Subcutaneous abdominal adipose tissue (tissue), 5 donors: ENCODE results near the gene RIC3.

Source experiments
- H3K27ac ChIP-seq: one replicate; pipeline ENCODE4 v1.7.0; 2013; ENCODE audit warnings: low read depth, mild to moderate bottlenecking, inconsistent platforms, low read length, moderate library complexity
- H3K27me3 ChIP-seq, 5 donors: one replicate each; pipeline ENCODE4 v1.7.0; 2013; ENCODE audit warnings: low read length in 5 of 5, inconsistent platforms in 1 of 5; ENCODE audit not compliant: control insufficient read depth in 5 of 5, insufficient read depth in 4 of 5
- H3K36me3 ChIP-seq, 5 donors: one replicate each; pipeline ENCODE4 v1.7.0; 2013; ENCODE audit warnings: low read length in 5 of 5; ENCODE audit not compliant: control insufficient read depth in 5 of 5, insufficient read depth in 5 of 5
- H3K4me1 ChIP-seq, 5 donors: one replicate each; pipeline ENCODE4 v1.7.0; 2013; ENCODE audit warnings: low read length in 5 of 5, mild to moderate bottlenecking in 3 of 5, moderate library complexity in 1 of 5; ENCODE audit not compliant: control insufficient read depth in 5 of 5, insufficient read depth in 5 of 5
- H3K4me3 ChIP-seq, 5 donors: one replicate each; pipeline ENCODE4 v1.7.0; 2013; ENCODE audit warnings: low read length in 5 of 5, low read depth in 1 of 5
- H3K9ac ChIP-seq, 5 donors: one replicate each; pipeline ENCODE4 v1.7.0; 2013; ENCODE audit warnings: low read length in 5 of 5, mild to moderate bottlenecking in 4 of 5, moderate library complexity in 3 of 5
- H3K9me3 ChIP-seq, 5 donors: one replicate each; pipeline ENCODE4 v1.7.0; 2013; ENCODE audit warnings: low read length in 5 of 5; ENCODE audit not compliant: control insufficient read depth in 5 of 5
- donor health status: healthy.
- donor health status: healthy.
- donor health status: healthy.
- donor health status: healthy.
- donor health status: healthy.

RIC3 gene

DNA sequence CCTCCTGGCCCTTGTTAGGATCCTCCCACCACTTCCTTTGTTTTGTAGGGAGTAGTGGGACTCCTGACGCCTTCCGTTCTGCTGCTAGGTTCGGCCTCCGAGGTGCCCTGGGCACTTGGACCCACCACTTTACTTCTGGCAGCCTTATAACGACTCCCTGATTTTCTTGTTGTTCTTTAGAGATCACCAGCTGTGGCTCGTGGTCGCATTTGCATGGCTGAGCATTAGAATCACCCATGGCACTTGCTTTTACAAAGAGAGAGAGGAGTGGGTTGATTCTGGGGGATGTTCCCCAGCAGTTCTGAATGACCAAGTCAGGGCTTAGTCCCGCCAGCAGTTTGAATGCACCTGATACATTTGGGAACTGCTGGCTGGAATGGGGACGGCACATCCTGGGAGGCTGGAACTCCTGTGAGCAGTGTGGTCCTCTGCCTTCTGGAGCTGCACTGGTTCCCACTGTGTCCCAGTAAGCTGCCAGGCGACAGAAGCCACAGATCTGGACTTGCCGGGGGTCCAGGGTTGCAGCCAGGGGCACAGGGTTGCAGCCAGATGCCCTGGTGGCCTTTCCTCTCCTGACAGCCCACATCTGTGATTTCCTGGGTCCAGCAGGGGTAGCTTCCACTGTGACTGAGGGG is 83.7 kb downstream of the RIC3 start:
- no peak overlapping the region for H3K9ac ChIP-seq
- H3K4me1 ChIP-seq = peaks cover 0 to 40% (median 20%) of the 10 kb centered on the region in 5 donors
- no peak overlapping the region for H3K4me3 ChIP-seq
- H3K27me3 ChIP-seq = peaks cover 0 to 20% (median 0%) of the 10 kb centered on the region in 5 donors
- no peaks in the 10 kb centered on the region for H3K36me3 ChIP-seq
- H3K27ac ChIP-seq = no peak overlapping the region
- H3K9me3 ChIP-seq = no peaks in the 10 kb centered on the region

DNA sequence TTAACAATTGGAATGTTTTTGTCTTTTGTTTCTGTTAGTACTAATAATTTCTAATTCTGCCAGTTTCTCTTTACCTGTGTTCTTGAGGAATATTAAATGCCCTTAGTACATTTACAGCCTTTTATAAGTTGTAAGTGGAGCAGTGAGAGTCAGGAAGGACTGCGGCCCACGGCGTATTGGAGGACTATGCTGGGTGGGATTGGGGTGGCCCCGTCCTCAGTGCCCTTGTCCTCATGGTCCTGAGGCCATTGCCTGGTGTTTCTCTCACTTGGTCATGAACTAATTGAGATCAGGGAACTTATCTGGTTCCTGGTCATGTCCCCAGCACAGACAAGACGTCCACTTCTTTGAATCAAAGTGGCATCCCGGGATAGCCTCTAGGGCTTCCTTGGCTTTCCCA is 84.5 kb downstream of the RIC3 start:
- Histone ChIP-seq H3K4me3 (no peak overlapping the region), H3K27me3 (peaks cover 0 to 20% (median 0%) of the 10 kb centered on the region in 5 donors), H3K27ac (no peak overlapping the region), H3K9ac (no peak overlapping the region), H3K36me3 (no peaks in the 10 kb centered on the region), H3K4me1 (peaks cover 0 to 40% (median 20%) of the 10 kb centered on the region in 5 donors), H3K9me3 (no peaks in the 10 kb centered on the region)

- H3K27ac ChIP-seq = no peak overlapping the region
- peaks cover 0 to 40% (median 20%) of the 10 kb centered on the region in 5 donors for H3K4me1 ChIP-seq
- H3K4me3 ChIP-seq = peak overlapping the region in 1 of 5 donors; percentile 10
- H3K9me3 ChIP-seq = no peaks in the 10 kb centered on the region
- H3K36me3 ChIP-seq = no peaks in the 10 kb centered on the region
- H3K27me3 ChIP-seq = peaks cover 0 to 20% (median 0%) of the 10 kb centered on the region in 5 donors
- no peak overlapping the region for H3K9ac ChIP-seq
Measured at GRCh38 chr11:8083871-8084281, 84.9 kb downstream of the RIC3 start.

DNA sequence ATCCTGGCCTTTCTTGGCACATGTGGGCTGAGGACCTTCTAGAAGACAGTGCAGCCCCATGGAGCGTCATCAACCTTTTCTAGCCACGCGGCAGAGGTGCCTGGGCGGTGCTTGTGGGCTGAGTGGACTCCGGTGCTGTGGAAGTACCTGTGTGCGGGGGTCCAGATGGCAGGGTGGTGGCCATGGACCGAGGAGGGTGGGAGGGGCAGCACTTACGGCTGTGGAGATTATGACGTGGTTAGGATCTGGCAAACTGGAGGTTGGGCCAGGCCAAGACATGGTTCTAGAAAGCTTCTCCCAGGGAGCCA is 85.8 kb downstream of the RIC3 start:
- no peaks in the 10 kb centered on the region for H3K36me3 ChIP-seq
- H3K27me3 ChIP-seq = peaks cover 0 to 20% (median 0%) of the 10 kb centered on the region in 5 donors
- H3K9ac ChIP-seq = no peak overlapping the region
- no peak overlapping the region for H3K27ac ChIP-seq
- H3K4me3 ChIP-seq = peak overlapping the region in 1 of 5 donors; percentile 10
- H3K4me1 ChIP-seq = peaks cover 0 to 40% (median 20%) of the 10 kb centered on the region in 5 donors
- no peaks in the 10 kb centered on the region for H3K9me3 ChIP-seq

DNA sequence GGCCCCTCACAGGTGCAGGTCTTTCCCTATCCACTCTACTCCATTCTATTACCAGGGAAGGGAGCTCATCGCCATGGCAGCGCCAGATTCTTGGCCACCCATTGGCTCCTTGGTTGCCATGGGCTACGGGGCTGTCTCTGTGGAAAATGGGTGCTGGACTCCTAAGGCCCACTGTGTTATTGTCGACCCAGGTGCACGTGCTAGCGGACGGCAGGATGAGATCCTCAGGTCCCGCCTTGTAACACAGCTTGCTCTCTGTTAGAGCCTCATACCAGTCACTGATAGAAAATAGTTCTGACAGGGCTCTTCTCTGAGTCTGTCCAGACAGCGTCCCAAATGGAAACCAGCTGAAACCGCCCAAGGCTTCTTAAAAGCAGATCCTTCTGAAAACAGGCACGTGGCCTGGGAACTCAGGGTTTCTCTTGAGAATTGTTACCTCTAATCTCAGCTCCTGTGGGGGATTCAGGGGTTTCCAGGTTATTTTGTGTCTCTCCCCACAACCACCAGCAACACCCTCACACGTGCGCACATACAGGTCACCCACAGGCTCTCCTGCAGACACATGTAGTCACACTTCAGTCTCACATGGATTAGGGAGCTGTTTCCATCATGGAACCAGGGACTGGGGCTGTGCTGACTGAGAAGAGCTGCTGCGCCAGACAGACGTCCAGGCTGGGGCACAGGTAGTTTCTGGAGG is 86.3 kb downstream of the RIC3 start:
- no peaks in the 10 kb centered on the region for H3K36me3 ChIP-seq
- peaks cover 0 to 40% (median 20%) of the 10 kb centered on the region in 5 donors for H3K4me1 ChIP-seq
- peak overlapping the region in 4 of 5 donors; percentile 3 to 69 (median 49) for H3K4me3 ChIP-seq
- no peaks in the 10 kb centered on the region for H3K9me3 ChIP-seq
- no peak overlapping the region for H3K27ac ChIP-seq
- no peak overlapping the region for H3K9ac ChIP-seq
- peaks cover 0 to 20% (median 0%) of the 10 kb centered on the region in 5 donors for H3K27me3 ChIP-seq

- H3K27ac ChIP-seq = no peak overlapping the region
- peak overlapping the region in 3 of 5 donors; percentile 13 to 63 (median 44) for H3K9ac ChIP-seq
- peaks cover 0 to 40% (median 20%) of the 10 kb centered on the region in 5 donors for H3K4me1 ChIP-seq
- H3K27me3 ChIP-seq = peaks cover 0 to 20% (median 0%) of the 10 kb centered on the region in 5 donors
- H3K9me3 ChIP-seq = no peaks in the 10 kb centered on the region
- no peaks in the 10 kb centered on the region for H3K36me3 ChIP-seq
- peak overlapping the region; percentile 26 to 69 (median 64) for H3K4me3 ChIP-seq
Measured at GRCh38 chr11:8081591-8082250, 87.1 kb downstream of the RIC3 start.

DNA sequence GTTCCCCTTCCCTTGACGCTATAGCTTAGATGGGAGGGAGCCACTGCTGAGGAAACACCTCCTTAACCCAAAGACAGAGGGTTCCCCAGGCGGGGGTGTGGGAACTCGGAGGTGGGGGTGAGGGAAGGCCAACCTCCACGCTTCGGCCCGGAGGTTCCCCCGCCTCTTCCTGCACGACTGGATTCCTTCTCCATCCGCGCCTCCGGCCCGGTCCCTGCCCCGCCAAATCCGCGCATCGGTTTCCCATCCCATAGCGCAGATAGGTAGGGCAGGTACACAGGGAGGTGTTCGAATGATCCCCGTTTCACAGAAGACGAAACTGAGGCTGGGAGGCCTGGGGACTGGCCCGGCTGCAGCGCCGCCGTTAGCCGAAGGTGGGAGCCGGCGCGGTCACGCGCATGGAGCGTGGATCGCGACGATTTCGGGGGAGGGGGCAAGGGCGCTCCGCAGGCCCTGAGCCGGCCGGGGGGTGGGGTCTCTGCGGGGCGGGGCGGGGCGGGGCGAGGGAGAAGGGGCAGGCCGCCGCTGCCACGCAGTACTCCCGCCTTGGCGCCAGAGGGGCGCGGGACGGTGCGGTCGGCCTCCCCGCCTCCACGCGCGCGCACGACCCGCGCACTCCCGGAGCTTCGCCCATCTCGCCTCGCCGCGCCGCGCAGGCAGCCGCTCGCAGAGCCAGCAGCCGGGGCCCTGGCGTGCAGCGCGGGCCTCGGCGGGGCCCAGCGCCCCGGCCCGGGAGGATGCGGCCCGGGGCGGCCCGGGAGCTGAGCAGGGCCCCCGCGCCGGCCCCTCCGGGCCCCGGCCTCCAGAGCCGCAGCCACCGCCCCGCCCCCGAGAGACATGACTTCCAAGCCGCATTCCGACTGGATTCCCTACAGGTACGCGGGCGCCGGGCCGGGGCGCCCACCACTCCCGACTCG is 87.9 kb downstream of the RIC3 start, which contains the start of gene TUB:
Gene TUB (plus strand): TSS at position 538 of the 917 bp plus-strand sequence. CDS start 300 bp downstream, at position 838.
- Histone ChIP-seq H3K27ac (no peak within 1 kb of the TSS), H3K9me3 (no peaks in the 10 kb centered on the region), H3K4me3 (peak within 1 kb of the TSS; percentile 27 to 72 (median 68)), H3K4me1 (peaks cover 0 to 37% (median 20%) of the 10 kb centered on the region in 5 donors), H3K36me3 (no peaks in the 10 kb centered on the region), H3K27me3 (peaks cover 0 to 20% (median 0%) of the 10 kb centered on the region in 5 donors), H3K9ac (peak within 1 kb of the TSS in 3 of 5 donors; percentile 13 to 67 (median 49))

DNA sequence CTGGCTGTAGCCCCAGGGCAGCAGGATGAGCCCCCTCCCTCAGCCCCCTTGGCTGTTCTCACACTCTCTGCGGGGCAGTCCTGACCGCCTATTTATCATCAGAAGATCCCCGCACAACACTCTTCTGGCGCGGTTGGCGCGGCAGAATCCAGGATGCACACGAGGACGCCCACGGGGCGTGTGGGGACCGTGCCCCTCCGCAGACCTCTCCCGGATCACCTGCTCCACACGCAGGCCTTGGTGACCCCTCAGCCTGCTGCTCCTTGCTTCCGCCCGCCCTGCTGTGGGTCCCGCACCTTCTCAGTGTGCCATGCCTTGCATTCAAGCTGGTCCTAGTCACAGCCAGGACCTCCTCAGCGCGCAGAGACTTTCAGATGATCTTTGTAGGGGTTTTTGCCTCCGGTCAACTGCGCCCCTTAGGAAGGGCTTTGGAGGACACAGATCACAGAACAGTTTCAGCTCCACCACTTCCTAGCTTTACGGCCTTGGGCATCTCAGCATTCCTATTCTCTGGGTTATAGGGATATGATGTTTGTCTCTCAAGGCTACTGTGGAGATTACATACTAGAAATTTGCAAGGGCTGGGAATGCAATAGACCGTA is 88.7 kb downstream of the RIC3 start:
- Histone ChIP-seq H3K4me3 (peak overlapping the region; percentile 27 to 72 (median 68)), H3K27ac (no peak overlapping the region)

DNA sequence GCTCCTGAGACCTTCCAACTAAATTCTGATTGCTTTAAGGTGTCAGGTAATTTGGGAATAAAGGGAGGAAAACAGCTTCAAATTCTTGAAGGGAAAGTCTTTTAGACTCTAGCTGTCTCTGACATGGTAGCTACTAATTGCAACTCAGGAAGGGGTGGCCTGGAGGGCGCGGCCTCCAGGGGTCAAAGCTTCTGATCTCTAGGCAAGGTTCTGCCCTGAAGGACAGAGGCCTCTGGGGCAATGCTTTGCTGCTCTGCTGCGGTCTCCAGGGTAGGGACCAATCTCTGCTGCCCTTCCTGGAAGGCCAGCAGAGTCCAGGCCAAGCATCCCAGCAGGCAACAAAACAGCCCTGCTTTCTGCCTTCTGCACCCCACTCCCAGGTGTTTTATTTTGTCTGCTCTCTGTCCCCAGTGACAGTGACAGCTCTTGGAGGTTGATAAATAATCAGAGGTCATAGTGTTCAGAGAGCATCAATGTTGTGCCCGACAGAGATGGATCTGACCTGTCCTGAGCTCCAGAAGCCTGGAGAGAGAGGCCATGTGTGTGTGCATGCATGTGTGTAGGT is 89.6 kb downstream of the RIC3 start:
- no peak overlapping the region for H3K4me3 ChIP-seq
- peaks cover 0 to 30% (median 18%) of the 10 kb centered on the region in 5 donors for H3K4me1 ChIP-seq
- no peaks in the 10 kb centered on the region for H3K36me3 ChIP-seq
- H3K27me3 ChIP-seq = peaks cover 0 to 20% (median 0%) of the 10 kb centered on the region in 5 donors
- H3K9me3 ChIP-seq = no peaks in the 10 kb centered on the region
- no peak overlapping the region for H3K9ac ChIP-seq
- H3K27ac ChIP-seq = no peak overlapping the region

More for the DNA sequence above, 88.7 kb downstream of the RIC3 start:
- Histone ChIP-seq H3K27me3 (peaks cover 0 to 20% (median 0%) of the 10 kb centered on the region in 5 donors), H3K9ac (peak overlapping the region in 2 of 5 donors; percentile 49 to 67), H3K36me3 (no peaks in the 10 kb centered on the region), H3K9me3 (no peaks in the 10 kb centered on the region), H3K4me1 (peaks cover 0 to 30% (median 18%) of the 10 kb centered on the region in 5 donors)
